ENCODE results near the gene SSBP2. TPM values are rescaled to one million over a fixed set of nuclear protein-coding genes. Genes with fewer than 3 reads are reported as not detected.
"Not testable (repeated sequence)": the region's sequence is repeated elsewhere in the genome, so short reads cannot be mapped to it uniquely, and the experiment has no call there.

The SSBP2 gene
- total and polyA plus RNA-seq, 7 donors, result 9.9 to 89.2 (median 68.7) TPM

GRCh38 chr5:81685471-81685870 lies 65.4 kb downstream of the SSBP2 start:
- Histone ChIP-seq H3K9me3 (no peaks in the 10 kb centered on the region), H3K4me1 (peaks cover 0 to 15% (median 0%) of the 10 kb centered on the region in 4 donors), H3K27me3 (no peaks in the 10 kb centered on the region), H3K4me3 (no peak overlapping the region), H3K36me3 (no peaks in the 10 kb centered on the region), H3K27ac (no peak overlapping the region)
- intact Hi-C loops (cut with DNase I), result no loop called here
- TF ChIP-seq POLR2AphosphoS5 (IDR thresholded peaks at IDR 0.05), result no peak
- TF ChIP-seq POLR2A (IDR thresholded peaks at IDR 0.05), result no peak
- TF ChIP-seq CTCF (IDR thresholded peaks at IDR 0.05), result no peak
- no peak for TF ChIP-seq EP300 (IDR thresholded peaks at IDR 0.05)
- DNase-seq, result no peak
- WGBS, 2 donors, result 91 to 97% methylated on average over 2 of the region's 2 CpGs

- Histone ChIP-seq H3K9me3 (peaks cover 0 to 3% (median 0%) of the 10 kb centered on the region in 4 donors), H3K27ac (no peak overlapping the region), H3K4me3 (no peak overlapping the region), H3K27me3 (no peaks in the 10 kb centered on the region), H3K36me3 (no peaks in the 10 kb centered on the region), H3K4me1 (peaks cover 0 to 11% (median 0%) of the 10 kb centered on the region in 4 donors)
- no peak for DNase-seq
- TF ChIP-seq CTCF (IDR thresholded peaks at IDR 0.05) (no peak), POLR2A (IDR thresholded peaks at IDR 0.05) (no peak), POLR2AphosphoS5 (IDR thresholded peaks at IDR 0.05) (no peak), EP300 (IDR thresholded peaks at IDR 0.05) (no peak)
- WGBS, 2 donors, result 27 to 80% methylated on average over 1 of the region's 1 CpG
- intact Hi-C loops (cut with DNase I), result no loop called here
These were observed 71.0 kb downstream of the SSBP2 start for GRCh38 chr5:81679885-81680284.

- 80 to 97% methylated on average over 3 of the region's 3 CpGs for WGBS, 2 donors
- intact Hi-C loops (cut with DNase I), result no loop called here
- DNase-seq, result no peak
These were observed 75.5 kb downstream of the SSBP2 start for GRCh38 chr5:81675420-81675819.

GRCh38 chr5:81665795-81666194 lies 85.1 kb downstream of the SSBP2 start:
- TF ChIP-seq CTCF (IDR thresholded peaks at IDR 0.05) (no peak), POLR2AphosphoS5 (IDR thresholded peaks at IDR 0.05) (no peak), EP300 (IDR thresholded peaks at IDR 0.05) (no peak), POLR2A (IDR thresholded peaks at IDR 0.05) (no peak)
- intact Hi-C loops (cut with DNase I), result no loop called here
- Histone ChIP-seq H3K9me3 (no peaks in the 10 kb centered on the region), H3K4me3 (no peak overlapping the region), H3K36me3 (no peaks in the 10 kb centered on the region), H3K4me1 (peaks cover 0 to 39% (median 22%) of the 10 kb centered on the region in 4 donors), H3K27me3 (no peaks in the 10 kb centered on the region), H3K27ac (no peak overlapping the region)
- WGBS, 2 donors, result 92 to 95% methylated on average over 1 of the region's 1 CpG
- DNase-seq, result no peak

More at GRCh38 chr5:81675420-81675819, 75.5 kb downstream of the SSBP2 start:
- no peaks in the 10 kb centered on the region for H3K27me3 ChIP-seq
- peaks cover 0 to 27% (median 11%) of the 10 kb centered on the region in 4 donors for H3K4me1 ChIP-seq
- no peak for TF ChIP-seq POLR2A (IDR thresholded peaks at IDR 0.05)
- TF ChIP-seq POLR2AphosphoS5 (IDR thresholded peaks at IDR 0.05), result no peak
- no peak for TF ChIP-seq CTCF (IDR thresholded peaks at IDR 0.05)
- TF ChIP-seq EP300 (IDR thresholded peaks at IDR 0.05), result no peak
- H3K27ac ChIP-seq, result no peak overlapping the region
- H3K4me3 ChIP-seq, result no peak overlapping the region
- H3K36me3 ChIP-seq, result no peaks in the 10 kb centered on the region
- peaks cover 0 to 3% (median 0%) of the 10 kb centered on the region in 4 donors for H3K9me3 ChIP-seq

GRCh38 chr5:81660624-81661023 lies 90.3 kb downstream of the SSBP2 start:
- H3K4me1 ChIP-seq; H3K27me3 ChIP-seq; H3K27ac ChIP-seq; DNase-seq; intact Hi-C loops (cut with DNase I); H3K9me3 ChIP-seq; H3K4me3 ChIP-seq; H3K36me3 ChIP-seq: not testable (repeated sequence)
- WGBS, 2 donors, result 97 to 98% methylated on average over 1 of the region's 1 CpG
